Astrocyte of the cerebellum (primary cell): ENCODE measurements around the gene PMP22.

Experiments used
- DNase-seq: peaks from one replicate; pipeline ENCODE4 v3.0.0-alpha.2; 2011; ENCODE audit warnings: low read depth
- H3K4me3 ChIP-seq: 2 replicates; pipeline ENCODE4 v1.5.1; 2011; ENCODE audit warnings: mild to moderate bottlenecking, low read depth, low read length, moderate library complexity
- in situ Hi-C: cut with HindIII; loops from 2 replicates; pipeline ENCODE4 v1.10.0; 2017; ENCODE audit warnings: low sequenced_read_pairs
- TF ChIP-seq, protein P1 (sequence below): IDR thresholded peaks from 2 replicates; pipeline ENCODE4 v1.5.1; 2012; ENCODE audit warnings: low read length, low read depth, moderate library complexity, mild to moderate bottlenecking; ENCODE audit errors: missing control alignments

Gene PMP22

DNA sequence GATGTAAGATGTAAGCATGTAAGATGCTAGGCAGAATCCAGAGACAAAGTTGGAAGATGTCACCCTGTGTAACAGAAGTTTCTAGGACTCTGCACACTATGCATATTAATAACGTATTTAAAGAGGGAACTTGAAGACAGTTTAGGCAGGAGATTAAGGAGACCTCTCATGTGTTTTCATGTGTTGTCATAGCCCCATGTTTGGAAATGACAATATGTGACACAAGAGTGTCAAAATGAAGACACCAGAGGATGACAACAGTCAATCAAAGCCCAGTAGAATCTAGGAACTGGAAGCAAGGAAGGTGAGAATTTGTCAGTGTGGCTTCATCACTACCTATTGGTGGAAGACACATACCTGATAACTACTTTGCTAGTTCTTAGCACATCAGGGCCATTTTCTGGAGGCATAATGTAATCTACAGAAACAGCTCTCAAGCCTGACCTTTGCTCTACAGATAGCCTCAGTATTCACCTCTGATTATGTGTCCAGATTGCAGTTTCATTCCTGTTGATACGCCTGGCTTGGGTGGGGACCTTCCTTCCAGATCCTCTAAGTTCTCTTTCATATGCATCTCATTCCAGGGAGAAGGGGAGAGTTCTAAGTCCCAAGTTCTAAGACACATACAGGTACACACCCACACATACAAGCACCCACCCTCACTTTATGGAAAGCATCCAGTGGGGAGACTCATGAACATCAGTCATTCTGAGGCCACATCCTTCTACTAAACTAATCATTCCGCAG lies 26.3 kb downstream of the PMP22 start:
- no peak overlapping the region for H3K4me3 ChIP-seq
- TF ChIP-seq, protein P1, sequence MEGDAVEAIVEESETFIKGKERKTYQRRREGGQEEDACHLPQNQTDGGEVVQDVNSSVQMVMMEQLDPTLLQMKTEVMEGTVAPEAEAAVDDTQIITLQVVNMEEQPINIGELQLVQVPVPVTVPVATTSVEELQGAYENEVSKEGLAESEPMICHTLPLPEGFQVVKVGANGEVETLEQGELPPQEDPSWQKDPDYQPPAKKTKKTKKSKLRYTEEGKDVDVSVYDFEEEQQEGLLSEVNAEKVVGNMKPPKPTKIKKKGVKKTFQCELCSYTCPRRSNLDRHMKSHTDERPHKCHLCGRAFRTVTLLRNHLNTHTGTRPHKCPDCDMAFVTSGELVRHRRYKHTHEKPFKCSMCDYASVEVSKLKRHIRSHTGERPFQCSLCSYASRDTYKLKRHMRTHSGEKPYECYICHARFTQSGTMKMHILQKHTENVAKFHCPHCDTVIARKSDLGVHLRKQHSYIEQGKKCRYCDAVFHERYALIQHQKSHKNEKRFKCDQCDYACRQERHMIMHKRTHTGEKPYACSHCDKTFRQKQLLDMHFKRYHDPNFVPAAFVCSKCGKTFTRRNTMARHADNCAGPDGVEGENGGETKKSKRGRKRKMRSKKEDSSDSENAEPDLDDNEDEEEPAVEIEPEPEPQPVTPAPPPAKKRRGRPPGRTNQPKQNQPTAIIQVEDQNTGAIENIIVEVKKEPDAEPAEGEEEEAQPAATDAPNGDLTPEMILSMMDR = no peak
- in situ Hi-C loops = no loop called here
- no peak for DNase-seq

DNA sequence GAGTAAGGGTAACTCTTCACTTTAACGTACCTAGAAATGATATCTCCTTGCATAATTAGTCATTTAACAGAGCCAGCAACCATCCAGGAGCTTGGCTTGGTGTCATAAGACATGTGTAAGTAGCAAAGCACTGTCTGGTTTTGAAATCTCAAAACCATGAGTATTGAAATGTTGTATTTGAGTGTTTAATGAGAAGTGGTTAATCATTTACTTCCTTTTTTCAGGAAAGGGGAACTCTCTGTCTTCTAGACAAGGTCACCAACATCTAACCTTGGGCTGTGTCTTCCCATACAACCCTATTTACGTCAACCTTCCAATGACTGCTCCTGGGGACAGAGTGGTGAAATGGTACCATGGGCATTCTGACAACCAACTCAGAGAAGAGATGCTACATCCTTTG lies 27.1 kb downstream of the PMP22 start:
- in situ Hi-C loops = no loop called here
- no peak overlapping the region for H3K4me3 ChIP-seq
- no peak for DNase-seq
- TF ChIP-seq, protein P1 = no peak

DNA sequence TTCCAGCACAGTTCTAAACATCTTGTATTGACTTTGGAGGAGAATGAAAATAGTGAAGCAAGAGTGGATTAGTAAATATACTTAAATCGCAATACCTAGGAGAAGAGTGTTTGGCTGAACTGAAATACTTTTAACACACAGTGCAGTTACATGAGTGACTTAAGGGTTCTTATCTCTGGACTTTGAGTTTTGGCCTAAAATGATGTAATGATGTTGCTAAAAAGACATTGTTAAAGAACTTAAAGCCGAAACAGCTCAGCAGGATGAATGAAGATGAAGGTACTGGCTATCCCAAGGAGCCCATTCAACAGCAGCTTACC lies 28.1 kb downstream of the PMP22 start:
- H3K4me3 ChIP-seq = no peak overlapping the region
- TF ChIP-seq, protein P1 = no peak
- in situ Hi-C loops = no loop called here
- DNase-seq = no peak

DNA sequence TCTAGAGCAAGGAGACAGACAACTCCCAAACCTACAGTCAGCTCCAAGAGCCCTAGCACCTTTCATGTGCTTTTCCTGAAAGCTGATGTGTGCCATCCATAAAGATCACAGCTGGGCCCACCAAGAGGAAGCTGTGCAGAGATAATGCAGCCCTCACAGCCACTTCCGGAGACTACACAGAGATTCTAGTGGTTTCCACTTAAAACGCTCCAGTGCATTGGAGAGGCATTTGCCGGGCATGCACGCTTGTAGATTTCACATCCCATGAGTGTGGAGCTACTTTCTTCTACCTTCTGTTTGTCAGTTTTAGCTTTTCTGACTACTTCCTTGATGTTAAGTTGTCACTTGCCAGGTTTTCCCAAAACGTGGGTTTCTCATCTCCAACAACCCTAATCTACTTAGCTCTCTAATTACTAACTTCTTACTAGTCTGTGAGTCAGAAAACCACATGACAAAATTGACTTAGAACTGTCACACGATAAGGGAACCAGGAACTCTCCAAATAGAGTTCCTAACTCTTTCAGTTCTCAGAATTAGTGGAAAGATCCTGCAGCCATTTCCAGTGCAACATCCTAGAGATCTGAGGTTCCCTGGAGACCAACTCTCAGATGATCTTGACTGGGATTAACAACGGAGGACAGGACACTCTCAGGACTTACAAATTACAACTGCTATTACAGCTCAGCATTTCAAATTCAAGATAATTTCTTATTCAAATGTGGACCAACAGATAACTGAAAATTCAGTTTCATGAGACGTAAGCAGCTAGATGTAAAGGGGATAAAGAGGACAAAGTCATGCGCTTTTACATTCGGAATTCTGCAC lies 28.6 kb downstream of the PMP22 start:
- in situ Hi-C loops = no loop called here
- no peak overlapping the region for H3K4me3 ChIP-seq
- DNase-seq = no peak
- TF ChIP-seq, protein P1 = no peak

DNA sequence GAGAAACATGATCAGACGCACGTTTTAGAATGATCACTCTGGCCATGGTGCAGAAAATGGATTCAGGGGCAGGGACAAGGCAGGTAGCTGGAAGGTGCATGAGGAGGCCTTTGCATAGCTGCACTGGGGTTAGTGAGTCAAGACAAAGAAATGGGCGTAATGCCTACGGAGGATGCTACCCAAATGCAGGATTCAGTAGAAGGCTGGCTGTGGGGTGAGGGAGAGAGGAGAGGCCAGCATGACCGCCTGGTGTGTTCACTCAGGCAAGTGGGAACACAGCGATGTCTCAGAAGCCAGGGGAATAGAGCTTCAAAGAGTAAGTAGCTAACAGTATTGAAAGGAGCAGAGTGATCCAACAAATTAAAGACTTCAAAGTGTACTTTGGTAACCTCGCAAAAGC lies 31.2 kb downstream of the PMP22 start:
- TF ChIP-seq, protein P1 = no peak
- in situ Hi-C loops = no loop called here
- H3K4me3 ChIP-seq = no peak overlapping the region
- DNase-seq = no peak

DNA sequence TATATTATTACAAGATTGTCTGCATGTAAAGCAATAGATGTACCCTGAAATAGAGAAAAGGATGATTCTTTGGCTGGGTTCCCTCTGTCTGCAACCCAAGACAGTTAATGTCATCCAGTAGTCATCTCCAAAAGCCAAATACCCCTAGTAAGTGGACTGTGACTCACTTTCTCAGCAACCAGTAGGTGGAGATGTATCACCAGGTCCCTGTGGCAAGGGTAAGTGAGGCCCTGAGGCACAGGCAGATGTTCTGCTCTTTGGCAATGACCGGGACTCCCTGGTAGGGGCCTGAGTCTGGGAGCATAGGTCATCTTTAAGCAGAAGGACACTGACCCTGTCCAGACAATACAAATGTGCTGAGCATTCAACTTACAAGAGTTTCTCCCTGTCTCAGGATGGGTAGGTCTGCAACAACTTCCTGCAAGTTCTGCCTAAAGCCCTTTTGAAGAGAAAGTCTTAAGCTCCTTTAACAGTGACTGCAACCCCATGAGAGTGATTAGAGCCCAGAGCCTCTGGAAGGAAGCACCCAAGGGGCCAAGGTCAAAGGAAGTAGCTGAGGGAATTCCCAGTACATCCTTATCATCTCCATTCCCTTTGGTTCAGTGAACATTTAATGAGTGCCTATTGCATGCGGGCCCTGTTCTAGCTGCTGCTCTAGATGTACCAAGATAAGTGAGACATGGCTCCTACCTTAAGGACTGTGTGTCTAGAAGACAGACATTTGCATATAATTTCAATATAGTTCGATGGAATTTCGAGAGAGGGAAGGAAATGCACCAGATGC lies 31.9 kb downstream of the PMP22 start:
- in situ Hi-C loops = no loop called here
- DNase-seq = no peak
- TF ChIP-seq, protein P1 = peak; percentile 41
- H3K4me3 ChIP-seq = no peak overlapping the region
